Head of caudate nucleus (tissue), 42 donors: ENCODE results near the gene BCO1.

ENCODE experiments used
- DNase-seq, 42 donors: peaks; one replicate each; pipeline versions ENCODE4 v3.0.0 to v3.0.0-alpha.2; 2020 to 2021; ENCODE audit warnings: mixed read lengths in 7 of 42
- intact Hi-C: fragments of 100-400 bp; cut with DNase I; formaldehyde crosslinking; loops from one replicate; pipeline ENCODE4 v1.15.0; 2022

BCO1 gene

DNA sequence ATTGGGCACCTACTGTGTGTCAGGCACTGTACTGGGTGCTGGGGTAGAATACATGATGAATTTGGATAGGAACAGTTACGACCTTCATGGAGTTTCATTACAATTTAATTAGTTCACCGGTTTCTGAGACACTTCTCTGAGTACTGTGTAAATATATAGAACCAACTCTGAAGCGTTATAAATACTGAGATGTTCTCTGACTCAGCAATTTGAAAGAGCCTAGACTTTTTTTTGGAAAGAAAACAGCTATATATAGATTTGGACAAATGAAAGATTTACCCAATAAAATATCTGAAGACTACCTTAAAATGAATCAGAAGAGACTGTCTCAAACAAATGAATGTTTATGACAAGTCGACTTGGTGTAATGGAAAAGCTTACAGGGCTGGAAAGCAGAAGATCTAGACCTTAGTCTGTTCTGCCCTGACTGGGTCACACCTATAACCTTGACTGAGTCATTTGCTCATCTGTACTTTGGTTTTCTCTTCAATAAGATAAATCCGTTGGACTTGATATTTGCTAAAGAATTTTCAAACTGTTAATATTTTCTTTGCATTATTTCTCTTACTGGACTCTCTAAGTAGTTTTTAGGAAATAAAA is 71.7 kb downstream of the BCO1 start:
- intact Hi-C loops, result loop anchor here (10.0 kb wide), 1 partner anchor 215 kb away; the partner anchor contains the start of gene GCSH
- DNase-seq, result no peak

DNA sequence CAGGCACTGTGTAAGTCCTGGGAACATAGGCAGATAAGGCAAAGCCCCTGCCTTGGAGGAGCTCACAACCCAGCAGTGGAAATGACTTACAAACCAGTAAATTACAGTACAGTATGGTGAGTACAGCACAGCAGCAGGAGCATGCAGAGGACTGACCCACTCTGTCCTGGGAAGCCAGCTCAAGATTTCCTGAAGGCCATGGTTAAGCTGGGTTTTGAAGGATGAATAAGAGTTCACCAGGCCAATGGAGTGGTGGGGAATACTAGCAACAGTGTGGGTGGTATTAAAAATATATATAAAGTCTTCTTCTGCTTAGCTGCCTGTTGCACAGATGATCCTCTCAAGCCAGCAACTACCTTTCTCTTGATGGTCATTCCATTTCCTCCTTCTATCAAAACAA is 73.3 kb downstream of the BCO1 start:
- no peak for DNase-seq
- intact Hi-C loops, result loop anchor here (10.0 kb wide), 1 partner anchor 217 kb away; the partner anchor contains the start of gene GCSH

DNA sequence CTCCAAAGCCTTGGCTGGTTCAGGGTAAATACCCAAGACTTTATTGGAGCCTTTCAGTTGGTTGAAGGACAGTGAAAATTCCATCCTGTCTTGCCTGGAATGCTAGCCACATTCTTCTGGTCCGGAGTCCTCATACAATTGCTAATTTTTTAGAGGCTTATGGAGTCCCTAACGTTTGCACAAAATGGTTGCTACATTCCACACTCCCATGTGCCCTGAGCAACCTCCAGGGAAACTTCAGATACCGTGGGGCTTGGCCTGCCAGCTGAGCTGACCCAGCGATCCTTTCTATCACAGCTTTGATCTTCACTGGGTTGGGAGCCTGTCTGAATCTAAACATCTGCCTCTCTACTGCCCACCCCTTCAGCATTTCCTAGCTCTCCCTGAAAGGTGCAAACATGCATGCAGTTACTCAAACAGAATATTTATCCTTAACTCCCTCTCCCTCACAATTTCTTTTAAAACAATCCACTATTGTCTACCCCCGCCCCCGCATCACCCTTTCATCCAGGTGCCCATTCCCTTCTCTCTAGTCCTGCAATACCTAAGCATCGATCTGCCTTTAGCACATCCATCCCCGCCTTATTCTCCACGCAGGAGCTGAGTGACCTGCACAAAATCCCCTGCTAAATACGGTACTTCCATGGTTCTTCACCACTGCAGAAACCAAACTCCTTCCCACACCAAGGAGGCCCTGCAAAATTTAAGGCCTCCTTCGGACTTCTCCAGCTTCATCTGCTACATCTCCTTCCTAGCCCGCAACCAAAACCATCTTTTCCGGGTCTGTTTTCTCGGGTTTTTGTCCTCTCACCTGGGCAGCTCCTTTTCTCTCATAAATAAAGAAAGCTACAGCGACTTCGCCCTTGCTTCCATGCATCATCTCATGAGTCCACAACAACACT is 75.5 kb downstream of the BCO1 start:
- peak in 15 of 42 donors; percentile 8 to 52 (median 21) for DNase-seq
- intact Hi-C loops, result loop anchor here (10.0 kb wide), 1 partner anchor 219 kb away; the partner anchor contains the start of gene GCSH

DNA sequence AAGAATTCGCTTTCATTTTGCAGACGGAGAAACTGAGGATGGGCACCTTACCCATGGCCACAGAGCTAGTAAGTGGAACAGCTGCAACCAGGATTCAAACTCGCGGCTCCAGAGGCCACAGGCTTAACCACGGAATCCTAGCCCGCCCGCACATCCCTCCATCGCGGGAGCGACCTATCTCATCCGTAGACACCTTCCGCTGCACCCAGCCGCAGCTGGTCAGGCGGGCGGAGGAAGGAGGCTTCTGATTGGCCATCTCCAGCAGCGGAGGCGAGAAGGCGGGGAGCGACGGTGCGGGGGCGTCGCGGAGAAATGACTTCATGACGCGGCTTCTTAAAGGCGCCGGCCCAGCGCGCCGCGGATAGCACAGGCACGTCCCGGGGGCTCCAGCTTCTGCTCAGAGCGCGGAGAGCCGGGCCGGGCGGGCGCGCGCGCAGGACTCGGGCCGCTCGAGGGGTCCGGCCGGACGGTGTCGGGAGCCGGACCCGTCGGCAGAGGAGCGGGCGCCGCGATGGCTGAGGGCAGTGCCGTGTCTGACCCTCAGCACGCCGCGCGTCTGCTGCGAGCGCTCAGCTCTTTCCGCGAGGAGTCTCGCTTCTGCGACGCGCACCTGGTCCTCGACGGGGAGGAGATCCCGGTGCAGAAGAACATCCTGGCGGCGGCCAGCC is 76.2 kb downstream of the BCO1 start, which contains the start of gene GAN:
GAN (plus strand) TSS at position 360 of the 668 bp plus-strand sequence; CDS start at position 512, 152 bp downstream.
- peak; percentile 92 to 99 (median 97) for DNase-seq
- intact Hi-C loops, result loop anchor here (10.0 kb wide), 1 partner anchor 220 kb away; the partner anchor contains the start of gene GCSH

DNA sequence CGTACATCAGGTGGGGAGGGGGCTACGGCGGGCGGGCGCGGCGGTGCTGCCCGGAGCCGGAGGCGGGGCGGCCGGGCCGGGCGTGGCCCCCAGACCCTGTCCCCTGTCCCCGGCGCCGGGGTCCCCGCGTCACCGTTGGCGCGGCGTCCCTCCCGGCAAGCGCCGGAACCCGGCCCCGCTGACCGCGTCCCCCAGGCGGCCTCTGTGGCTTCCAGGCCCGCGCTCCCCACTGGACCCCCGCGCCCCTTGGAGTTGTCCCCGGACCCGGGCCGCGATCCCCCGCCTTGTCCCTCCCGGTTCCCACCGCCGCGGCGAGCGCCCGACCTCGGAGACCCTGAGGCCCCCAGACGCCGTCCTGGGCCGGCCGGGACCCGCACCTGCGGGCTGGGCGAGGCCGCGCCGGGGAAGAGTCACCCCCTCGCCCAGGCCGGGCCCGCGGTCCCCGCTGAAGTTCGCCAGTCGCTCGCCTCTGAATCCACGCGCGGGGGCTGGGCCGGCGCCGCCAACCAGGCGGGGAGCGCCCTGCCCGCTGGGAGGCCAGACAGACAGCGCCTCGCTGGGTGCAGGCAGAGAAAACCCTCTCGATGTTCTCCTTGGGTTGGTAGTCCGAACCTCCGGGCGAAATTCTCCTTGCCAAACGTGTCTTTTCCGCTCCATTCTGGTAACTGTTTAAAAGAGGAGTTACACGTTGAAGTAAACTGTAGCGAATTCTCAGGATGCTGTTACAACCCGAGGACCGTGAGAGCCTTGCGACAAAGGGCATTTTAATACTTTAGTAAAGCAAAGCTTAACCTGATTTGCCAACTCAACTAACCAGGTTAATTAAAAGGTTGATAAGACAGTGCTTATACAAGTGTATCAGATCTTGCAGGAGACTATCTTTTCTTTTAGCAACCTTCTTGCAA is 77.0 kb downstream of the BCO1 start:
- intact Hi-C loops, result loop anchor here (10.0 kb wide), 1 partner anchor 221 kb away; the partner anchor contains the start of gene GCSH

DNA sequence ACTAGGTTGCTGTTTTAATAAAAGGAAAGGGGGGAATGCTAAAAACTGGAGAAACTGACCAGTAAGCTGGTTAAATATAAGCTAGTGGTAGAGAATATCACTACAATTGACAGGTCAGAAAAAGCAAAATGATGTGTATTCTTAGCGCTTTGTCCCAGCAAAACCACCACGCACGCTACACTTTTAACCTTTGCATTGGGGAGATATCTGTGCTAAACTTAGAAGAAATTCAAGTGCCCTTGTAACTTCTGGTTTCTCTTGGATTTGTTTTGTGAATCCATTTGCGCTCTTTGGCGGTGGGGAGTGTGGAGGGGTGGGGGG is 77.6 kb downstream of the BCO1 start:
- intact Hi-C loops, result loop anchor here (10.0 kb wide), 1 partner anchor 221 kb away; the partner anchor contains the start of gene GCSH
- DNase-seq, result no peak

More for the DNA sequence above, 77.0 kb downstream of the BCO1 start:
- DNase-seq, result peak; percentile 10 to 80 (median 62)

DNA sequence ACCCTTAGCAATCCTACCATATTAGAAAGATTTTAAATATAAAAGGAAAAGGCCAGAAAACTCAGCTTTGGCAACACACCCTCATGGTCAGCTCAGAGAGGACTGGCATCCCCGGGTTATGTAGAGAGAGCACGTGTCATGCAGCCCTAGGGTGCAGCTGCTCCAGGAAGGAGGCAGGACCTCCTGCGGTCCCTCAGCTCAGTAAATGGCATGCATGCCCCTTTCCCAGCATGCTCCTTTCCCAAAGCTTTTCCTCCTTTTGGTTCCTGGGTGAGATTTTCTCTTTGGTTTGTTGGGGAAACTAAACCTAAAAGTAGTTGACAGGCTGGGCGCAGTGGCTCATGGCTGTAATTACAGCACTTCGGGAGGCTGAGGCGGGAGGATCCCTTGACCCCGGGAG is 80.2 kb downstream of the BCO1 start:
- intact Hi-C loops, result loop anchor here (10.0 kb wide), 1 partner anchor 224 kb away; the partner anchor contains the start of gene GCSH
- DNase-seq, result no peak

DNA sequence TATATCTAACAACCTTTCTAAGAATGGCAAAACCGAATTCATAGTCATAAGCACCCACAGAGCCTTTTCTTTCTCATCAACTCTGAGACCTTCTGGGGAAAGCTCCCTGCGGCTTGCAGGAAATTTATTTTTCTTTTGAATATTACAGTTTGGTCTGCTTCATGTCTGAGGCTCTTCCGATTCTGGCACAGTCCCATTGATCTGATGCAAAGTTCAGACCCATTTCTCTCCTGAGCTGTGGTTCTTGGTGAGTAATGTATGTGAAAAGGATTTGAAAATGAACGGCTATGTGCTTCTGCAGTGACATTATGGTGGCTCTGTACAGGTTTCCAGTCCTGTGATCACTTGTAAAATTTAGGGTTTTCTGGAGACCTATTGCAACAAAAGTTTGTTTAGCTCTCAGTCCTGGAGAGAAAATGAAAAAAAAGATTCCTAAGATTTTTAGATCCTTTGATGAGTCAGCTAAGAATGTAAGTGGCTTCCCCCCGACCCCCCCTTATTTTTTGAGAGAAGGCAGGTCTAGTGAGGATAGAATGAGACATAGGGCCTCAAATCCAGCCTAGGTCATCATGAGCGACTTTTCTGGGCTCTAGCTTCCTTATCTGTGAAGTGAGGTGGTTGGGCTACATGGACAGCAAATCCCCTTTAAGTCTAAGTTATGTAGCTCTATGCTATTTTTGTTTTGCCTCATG is 80.9 kb downstream of the BCO1 start:
- intact Hi-C loops, result loop anchor here (10.0 kb wide), 1 partner anchor 225 kb away; the partner anchor contains the start of gene GCSH
- DNase-seq, result no peak

DNA sequence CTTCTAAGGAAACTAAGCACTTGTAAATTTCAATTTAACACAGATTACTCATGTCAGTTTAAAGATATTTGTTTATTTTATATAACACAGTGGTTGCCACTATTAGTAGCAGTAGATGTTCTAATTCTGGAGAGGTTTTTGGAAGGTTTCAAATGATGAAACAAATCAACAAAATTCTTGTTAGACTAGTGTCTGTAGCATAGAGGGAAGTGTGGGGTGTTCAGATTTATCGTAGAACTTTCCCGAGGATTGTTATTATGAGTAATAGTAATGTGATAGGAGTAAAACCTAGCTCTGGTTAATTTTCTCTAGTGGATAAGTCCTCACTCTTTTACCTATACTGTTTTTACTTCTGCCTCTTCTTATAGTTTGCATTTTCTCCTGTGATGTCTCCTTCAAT is 82.5 kb downstream of the BCO1 start:
- intact Hi-C loops, result no loop called here
- no peak for DNase-seq

DNA sequence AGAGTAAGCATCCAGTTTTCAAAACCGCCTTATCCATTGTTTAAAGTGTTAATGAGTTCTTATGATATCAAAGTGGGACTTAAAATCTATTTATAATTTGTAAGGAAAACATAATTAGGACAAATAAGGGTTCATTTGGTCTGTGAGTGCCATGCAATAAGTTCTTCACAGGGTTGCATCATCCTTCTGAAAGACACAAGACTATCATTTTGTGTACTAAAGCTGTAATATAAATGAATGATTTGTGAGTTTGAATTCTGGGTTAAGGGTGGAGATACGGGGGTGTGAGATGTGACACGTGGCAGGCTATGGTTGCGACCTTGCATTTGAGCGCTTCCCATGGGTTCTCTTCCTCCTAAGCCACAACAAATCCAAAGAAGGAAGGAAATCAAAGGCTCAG is 83.0 kb downstream of the BCO1 start:
- intact Hi-C loops, result no loop called here
- no peak for DNase-seq

DNA sequence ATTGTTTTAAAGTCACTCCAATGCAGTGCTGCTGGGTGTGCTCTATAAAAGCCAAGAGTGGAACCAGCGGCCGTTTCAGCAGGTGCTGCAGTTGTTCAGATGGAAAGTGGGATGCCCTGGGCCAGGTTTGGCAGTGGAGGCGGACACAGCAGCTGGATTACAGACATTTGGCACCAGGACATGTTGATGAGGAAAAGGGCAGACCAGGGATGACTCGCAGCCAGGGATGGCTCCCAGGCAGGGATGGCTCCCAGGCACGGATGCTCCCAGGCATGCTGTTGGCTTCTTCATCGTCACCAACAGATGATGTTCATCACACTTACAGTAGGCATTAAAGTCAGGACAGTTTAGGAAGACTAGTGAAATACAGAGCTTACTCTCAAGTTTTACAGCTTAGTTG is 86.3 kb downstream of the BCO1 start:
- no peak for DNase-seq
- intact Hi-C loops, result no loop called here

DNA sequence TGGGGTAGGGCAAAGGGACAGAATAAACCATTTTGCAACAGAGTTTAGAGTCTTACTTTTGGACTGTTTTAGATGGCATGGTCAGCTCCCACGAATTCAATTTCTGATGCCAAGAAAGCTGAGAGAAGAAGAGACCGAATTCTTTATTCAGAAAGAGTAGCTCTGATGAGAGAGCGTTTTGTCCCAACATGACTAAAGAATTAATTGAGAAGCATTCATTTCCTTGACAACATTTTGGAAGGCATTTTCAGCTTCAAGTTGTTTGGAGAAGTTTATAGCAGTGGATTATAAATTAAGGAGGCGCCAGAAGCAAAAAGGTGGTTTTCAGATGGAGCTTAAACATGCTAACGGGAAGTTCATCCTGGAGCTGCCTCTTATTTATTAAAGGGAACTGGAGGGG is 88.5 kb downstream of the BCO1 start:
- intact Hi-C loops, result no loop called here
- peak in 2 of 42 donors; percentile 12 to 21 for DNase-seq

DNA sequence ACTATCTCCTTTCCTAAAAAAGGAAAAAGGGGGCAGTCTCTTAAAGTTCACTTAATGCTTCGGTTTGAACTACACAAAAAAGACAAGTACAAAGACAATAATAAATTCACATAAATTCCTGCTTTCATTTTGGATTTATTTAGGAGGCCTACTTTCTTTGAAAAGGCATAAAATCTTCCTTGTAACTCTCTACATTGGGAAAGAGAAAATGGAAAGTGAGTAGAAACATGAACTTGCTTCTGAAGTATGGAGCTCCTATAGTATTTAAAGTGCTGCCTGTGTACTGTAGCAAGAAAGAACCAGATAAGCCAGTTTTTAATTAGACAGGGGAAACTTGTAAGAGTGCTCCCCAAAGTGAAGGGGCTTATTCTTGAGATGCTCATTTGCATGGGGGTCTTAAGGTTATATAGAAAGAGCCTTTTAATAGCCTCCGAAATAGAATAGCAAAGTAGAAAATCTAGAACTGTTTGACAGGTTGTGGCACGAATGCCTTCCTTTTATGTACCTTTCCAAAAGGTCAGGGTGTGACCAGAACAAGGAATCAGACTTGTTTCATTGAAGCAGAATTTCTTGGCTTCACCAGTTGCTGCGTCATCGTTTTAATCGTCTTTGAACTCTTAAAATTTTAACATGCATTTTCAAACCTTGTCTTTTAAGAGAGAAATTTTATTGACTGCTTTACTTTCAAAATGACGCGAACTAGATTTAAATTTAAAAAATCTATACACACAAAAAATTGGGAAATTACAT is 89.1 kb downstream of the BCO1 start:
- intact Hi-C loops, result no loop called here
- DNase-seq, result no peak

DNA sequence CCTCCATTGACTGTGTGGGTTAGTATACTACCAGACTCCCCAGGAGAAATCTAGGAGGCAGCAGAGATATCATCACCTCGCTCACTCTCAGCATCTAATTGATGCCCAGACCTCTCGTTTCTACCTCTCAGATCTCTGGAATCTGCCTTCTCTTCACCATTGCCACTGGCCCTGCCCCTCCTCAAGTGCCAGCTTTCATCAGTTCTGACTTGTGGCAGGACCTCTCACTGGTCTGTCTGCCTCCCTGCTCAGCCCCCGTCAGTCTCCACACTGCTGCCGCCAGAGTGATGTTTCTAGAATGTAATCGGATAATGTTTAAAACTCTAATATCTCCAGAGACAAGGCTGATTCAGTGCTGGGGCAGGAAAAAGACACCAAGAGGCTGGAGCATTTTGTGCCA is 91.5 kb downstream of the BCO1 start:
- intact Hi-C loops, result no loop called here
- no peak for DNase-seq

DNA sequence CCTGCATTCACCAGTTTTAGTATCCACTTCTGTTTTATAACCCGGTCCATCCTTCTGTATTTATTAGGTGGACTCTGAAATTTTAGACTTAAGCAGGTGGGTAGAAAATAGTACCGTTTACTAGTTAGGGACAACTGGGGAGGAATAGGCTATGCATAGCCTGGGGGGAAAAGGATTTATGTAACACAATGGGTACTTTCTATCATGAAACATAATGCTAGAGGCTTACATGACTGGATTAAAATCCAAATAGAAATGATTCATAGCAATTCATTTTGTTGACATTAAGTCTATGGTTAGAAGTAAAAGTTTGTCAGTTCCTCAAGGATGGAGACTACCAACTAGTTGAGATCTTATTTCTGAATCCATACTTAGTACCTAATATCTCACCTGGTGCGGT is 94.9 kb downstream of the BCO1 start:
- DNase-seq, result no peak
- intact Hi-C loops, result no loop called here

DNA sequence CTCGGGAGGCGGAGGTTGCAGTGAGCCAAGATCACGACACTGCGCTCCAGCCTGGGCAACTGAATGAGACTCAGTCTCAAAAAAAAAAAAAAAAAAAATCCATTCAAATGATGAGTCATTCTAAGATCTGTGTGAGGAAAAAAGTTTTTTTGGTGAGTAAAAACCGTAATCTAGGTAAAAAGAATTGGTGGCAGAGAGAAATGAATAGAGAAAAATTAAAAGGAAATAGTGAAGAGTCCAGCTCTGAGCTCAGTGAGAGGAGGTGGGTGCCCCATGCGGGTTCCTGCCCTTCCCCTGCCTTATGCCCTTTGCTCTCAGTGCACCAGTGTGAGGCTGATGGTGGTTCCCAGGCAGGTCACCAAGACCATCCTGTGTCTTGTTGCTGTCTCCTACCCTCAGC is 97.2 kb downstream of the BCO1 start:
- intact Hi-C loops, result no loop called here
- no peak for DNase-seq

DNA sequence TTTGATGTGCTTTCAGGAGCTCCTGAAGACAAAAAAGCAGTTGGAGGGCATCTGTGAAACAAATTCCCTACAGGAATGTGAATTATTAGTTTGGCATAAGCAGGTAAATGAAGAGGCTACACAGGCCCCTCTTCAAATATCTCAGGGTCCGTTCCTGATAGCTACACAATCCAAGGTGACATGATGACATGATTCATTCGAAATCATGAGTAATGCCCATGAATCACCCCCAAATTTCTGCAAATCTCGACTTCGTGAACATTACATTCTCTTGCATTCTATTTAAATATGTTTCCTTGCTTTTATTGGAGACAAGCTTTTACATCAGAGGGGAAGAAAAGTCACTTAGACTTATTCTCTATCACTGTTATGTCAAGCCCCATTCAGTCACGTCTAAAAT is 98.6 kb downstream of the BCO1 start:
- no peak for DNase-seq
- intact Hi-C loops, result no loop called here
